HG03103 (cell line): ENCODE measurements around the gene GALNS.

Experiments
- ATAC-seq: cut with Tn5 transposase; IDR thresholded peaks from one replicate; pipeline ENCODE4 v1.9.1; 2021; ENCODE audit warnings: low read depth; ENCODE audit not compliant: unreplicated experiment

Gene GALNS

GRCh38 chr16:88877564-88878289 is 21.0 kb upstream of the GALNS start:
- ATAC-seq = no peak

GRCh38 chr16:88876942-88877526 is 20.3 kb upstream of the GALNS start:
- ATAC-seq = no peak

- ATAC-seq = no peak
These were observed 19.0 kb upstream of the GALNS start for GRCh38 chr16:88875703-88876234.

GRCh38 chr16:88874938-88875599 is 18.3 kb upstream of the GALNS start:
- no peak for ATAC-seq

- no peak for ATAC-seq
These were observed 16.0 kb upstream of the GALNS start for GRCh38 chr16:88872650-88873331.

- no peak for ATAC-seq
These were observed 15.1 kb upstream of the GALNS start for GRCh38 chr16:88871730-88872416.

- no peak for ATAC-seq
These were observed 14.6 kb upstream of the GALNS start for GRCh38 chr16:88871349-88871702.

GRCh38 chr16:88870608-88871348 is 14.0 kb upstream of the GALNS start:
- ATAC-seq = no peak

GRCh38 chr16:88869673-88869980 is 12.9 kb upstream of the GALNS start:
- ATAC-seq = no peak

GRCh38 chr16:88868974-88869672 is 12.4 kb upstream of the GALNS start:
- no peak for ATAC-seq

- no peak for ATAC-seq
These were observed 11.0 kb upstream of the GALNS start for GRCh38 chr16:88867581-88868246.

- ATAC-seq = no peak
These were observed 9.6 kb upstream of the GALNS start, which contains the start of gene PABPN1L for GRCh38 chr16:88866151-88866920. Gene PABPN1L (minus strand): TSS chr16:88866660. CDS start chr16:88866606, 54 bp downstream.

- ATAC-seq = no peak
These were observed 9.0 kb upstream of the GALNS start for GRCh38 chr16:88865742-88866141.

GRCh38 chr16:88865310-88865709 is 8.6 kb upstream of the GALNS start:
- ATAC-seq = no peak

- ATAC-seq = no peak
These were observed 7.8 kb upstream of the GALNS start for GRCh38 chr16:88864521-88864920.

GRCh38 chr16:88864099-88864498 is 7.4 kb upstream of the GALNS start:
- ATAC-seq = no peak

- ATAC-seq = no peak
These were observed 6.7 kb upstream of the GALNS start for GRCh38 chr16:88863426-88863825.

- ATAC-seq = no peak
These were observed 6.2 kb upstream of the GALNS start for GRCh38 chr16:88862968-88863367.
